Measurements from ENCODE around the gene XXYLT1. TPM values are rescaled to one million over a fixed set of nuclear protein-coding genes. Genes with fewer than 3 reads are reported as not detected.

The XXYLT1 gene
- total RNA-seq, 3 donors from 2014 or later = 10.0 to 10.7 (median 10.2) TPM

- no peak for DNase-seq
- H3K4me3 ChIP-seq = no peak overlapping the region
- no peaks in the 10 kb centered on the region for H3K4me1 ChIP-seq (ENCODE audit: low read depth)
- no peaks in the 10 kb centered on the region for H3K36me3 ChIP-seq (ENCODE audit: low read depth)
- no peak for TF ChIP-seq CTCF (IDR thresholded peaks at IDR 0.05)
- ATAC-seq = no peak
- H3K9me3 ChIP-seq = no peaks in the 10 kb centered on the region
- intact Hi-C loops (cut with DNase I, micrococcal nuclease) = no loop called here
Measured at GRCh38 chr3:195021692-195022091, 249.3 kb downstream of the XXYLT1 start.

- ATAC-seq (no peak), DNase-seq (no peak)
- intact Hi-C loops (cut with DNase I, micrococcal nuclease) = no loop called here
- Histone ChIP-seq H3K9me3 (no peaks in the 10 kb centered on the region), H3K4me3 (no peak overlapping the region), H3K36me3 (ENCODE audit: low read depth) (no peaks in the 10 kb centered on the region), H3K4me1 (ENCODE audit: low read depth) (no peaks in the 10 kb centered on the region)
- no peak for TF ChIP-seq CTCF (IDR thresholded peaks at IDR 0.05)
Measured at GRCh38 chr3:195020921-195021320, 250.0 kb downstream of the XXYLT1 start.

- H3K4me3 ChIP-seq = no peak overlapping the region
- DNase-seq (no peak), ATAC-seq (no peak)
- H3K36me3 ChIP-seq (ENCODE audit: low read depth) = no peaks in the 10 kb centered on the region
- TF ChIP-seq CTCF (IDR thresholded peaks at IDR 0.05) = no peak
- intact Hi-C loops (cut with DNase I, micrococcal nuclease) = no loop called here
- H3K4me1 ChIP-seq (ENCODE audit: low read depth) = no peaks in the 10 kb centered on the region
- H3K9me3 ChIP-seq = no peaks in the 10 kb centered on the region
Measured at GRCh38 chr3:195020185-195020584, 250.8 kb downstream of the XXYLT1 start.

GRCh38 chr3:195019335-195019734 is 251.6 kb downstream of the XXYLT1 start:
- Histone ChIP-seq H3K9me3 (no peaks in the 10 kb centered on the region), H3K36me3 (ENCODE audit: low read depth) (no peaks in the 10 kb centered on the region), H3K4me3 (no peak overlapping the region), H3K4me1 (ENCODE audit: low read depth) (no peaks in the 10 kb centered on the region)
- intact Hi-C loops (cut with DNase I, micrococcal nuclease) = no loop called here
- no peak for ATAC-seq
- no peak for DNase-seq
- TF ChIP-seq CTCF (IDR thresholded peaks at IDR 0.05) = no peak

Small RNA genes lying within 50 kb of the gene (microRNA-seq; reads per million reads assigned to microRNA genes)
- not detected for gene MIR3137

Other genes starting within 250 kb of the XXYLT1 start
- gene ACAP2, start 171.9 kb upstream of the XXYLT1 start, total RNA-seq = 10 to 100 TPM; 55.2 to 69.2 (median 69.2) TPM